CD4-positive, CD25-positive, alpha-beta regulatory T cell (primary cell): Measurements from ENCODE around the gene KCNH5. TPM values are rescaled to one million over a fixed set of nuclear protein-coding genes. Genes with fewer than 3 reads are reported as not detected.

ENCODE experiments used
- ATAC-seq, 2 donors: fragments of 150-1000 bp; cut with Tn5 transposase; one replicate each; pipeline ENCODE4 v1.10.0; 2021; ENCODE audit warnings: low read depth in 2 of 2, moderate number of reproducible peaks in 2 of 2, moderate library complexity in 1 of 2
- DNase-seq, 3 donors: peaks; one replicate each; pipeline versions ENCODE4 v3.0.0 to v3.0.0-alpha.2; 2012 to 2022; ENCODE audit warnings: mixed read lengths in 1 of 3
- H3K27ac ChIP-seq: one replicate; pipeline ENCODE4 v1.7.0; 2013; ENCODE audit warnings: mild to moderate bottlenecking, low read length; ENCODE audit not compliant: insufficient read depth, poor library complexity, severe bottlenecking
- H3K27me3 ChIP-seq: one replicate; pipeline ENCODE4 v1.7.0; 2013; ENCODE audit warnings: low read length; ENCODE audit not compliant: control insufficient read depth, insufficient read depth
- H3K36me3 ChIP-seq: one replicate; pipeline ENCODE4 v1.7.0; 2013; ENCODE audit warnings: mild to moderate bottlenecking, low read length, moderate library complexity; ENCODE audit not compliant: control insufficient read depth, insufficient read depth
- H3K4me1 ChIP-seq: 2 replicates; pipeline ENCODE4 v1.7.0; 2013; ENCODE audit warnings: mild to moderate bottlenecking, low read length; ENCODE audit not compliant: insufficient read depth, control insufficient read depth, poor library complexity, severe bottlenecking
- H3K4me3 ChIP-seq: one replicate; pipeline ENCODE4 v1.7.0; 2013; ENCODE audit warnings: low read depth, mild to moderate bottlenecking, low read length, moderate library complexity
- H3K9me3 ChIP-seq, 2 experiments: 1 replicate in 1 of 2; 2 replicates in 1 of 2; pipeline ENCODE4 v1.7.0; 2013; ENCODE audit warnings: low read length in 2 of 2, mild to moderate bottlenecking in 1 of 2, moderate library complexity in 1 of 2; ENCODE audit not compliant: control insufficient read depth in 2 of 2
- H3K27ac Mint-ChIP-seq, 3 donors: one replicate each; pipeline ENCODE4 v1.8.0; 2020 to 2022; ENCODE audit warnings: mild to moderate bottlenecking in 3 of 3, mixed read lengths in 3 of 3, moderate library complexity in 2 of 3
- H3K27me3 Mint-ChIP-seq: one replicate; pipeline ENCODE4 v1.8.0; 2022; ENCODE audit warnings: mild to moderate bottlenecking, mixed read lengths
- H3K36me3 Mint-ChIP-seq: one replicate; pipeline ENCODE4 v1.8.0; 2020; ENCODE audit warnings: mixed read lengths
- H3K4me1 Mint-ChIP-seq, 4 donors: one replicate each; pipeline ENCODE4 v1.8.0; 2020 to 2022; ENCODE audit warnings: mixed read lengths in 4 of 4, mild to moderate bottlenecking in 1 of 4
- H3K4me3 Mint-ChIP-seq, 4 donors: one replicate each; pipeline ENCODE4 v1.8.0; 2020 to 2022; ENCODE audit warnings: mild to moderate bottlenecking in 4 of 4, mixed read lengths in 4 of 4, moderate library complexity in 3 of 4
- H3K9me3 Mint-ChIP-seq, 7 donors: one replicate each; pipeline ENCODE4 v1.8.0; 2020 to 2022; ENCODE audit warnings: mixed read lengths in 7 of 7, mild to moderate bottlenecking in 3 of 7, moderate library complexity in 2 of 7
- polyA plus RNA-seq, 4 donors: library from polyadenylated mRNA; unstranded; fragments of 300-500 nt; fragmentation: Illumina TruSeq; gene quantifications; one replicate each; pipeline ENCODE4 v1.2.3, GENCODE V29; 2021
- total RNA-seq: library from RNA; stranded (reverse); gene quantifications from one replicate; pipeline ENCODE4 v1.2.3, GENCODE V29; 2022

Gene KCNH5
- total and polyA plus RNA-seq, 5 donors from 2014 or later: not detected

DNA sequence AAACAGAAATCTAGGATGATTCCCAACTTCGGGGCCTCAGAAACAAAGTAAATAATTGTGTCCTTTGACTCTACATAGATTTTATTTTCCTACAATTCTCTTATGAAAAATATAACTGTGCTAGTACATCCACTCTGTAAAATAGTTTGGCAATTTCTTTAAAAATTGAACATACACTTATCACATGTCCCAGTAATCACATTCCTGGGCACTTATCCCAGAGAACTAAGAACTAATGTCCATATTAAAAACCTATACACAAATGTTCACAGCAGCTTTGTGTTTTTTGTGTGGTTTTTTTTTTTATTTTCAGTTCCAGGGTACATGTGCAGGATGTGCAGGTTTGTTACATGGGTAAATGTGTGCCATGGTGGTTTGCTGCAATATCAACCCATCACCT, 99.0 kb downstream of the KCNH5 start:
- Histone ChIP-seq H3K36me3 (no peaks in the 10 kb centered on the region), H3K27me3 (no peaks in the 10 kb centered on the region), H3K9me3 (no peaks in the 10 kb centered on the region), H3K4me3 (no peak overlapping the region), H3K27ac (no peak overlapping the region), H3K4me1 (no peaks in the 10 kb centered on the region)
- Mint-ChIP-seq H3K9me3 (peaks cover 0 to 6% (median 0%) of the 10 kb centered on the region in 7 donors), H3K4me3 (no peak overlapping the region), H3K4me1 (no peaks in the 10 kb centered on the region), H3K27ac (no peak overlapping the region), H3K36me3 (no peaks in the 10 kb centered on the region), H3K27me3 (no peaks in the 10 kb centered on the region)
- ATAC-seq (no peak), DNase-seq (no peak)

- Mint-ChIP-seq H3K4me1 (no peaks in the 10 kb centered on the region), H3K27me3 (no peaks in the 10 kb centered on the region)
Observed at GRCh38 chr14:62943202-62943601, 102.1 kb downstream of the KCNH5 start.

GRCh38 chr14:62939970-62940369, 105.3 kb downstream of the KCNH5 start:
- Mint-ChIP-seq H3K27ac (no peak overlapping the region), H3K9me3 (peaks cover 0 to 2% (median 0%) of the 10 kb centered on the region in 7 donors), H3K4me3 (no peak overlapping the region), H3K27me3 (no peaks in the 10 kb centered on the region), H3K36me3 (no peaks in the 10 kb centered on the region), H3K4me1 (no peaks in the 10 kb centered on the region)
- no peaks in the 10 kb centered on the region for H3K36me3 ChIP-seq
- no peaks in the 10 kb centered on the region for H3K4me1 ChIP-seq
- no peak overlapping the region for H3K27ac ChIP-seq
- ATAC-seq (no peak), DNase-seq (no peak)
- no peak overlapping the region for H3K4me3 ChIP-seq
- H3K27me3 ChIP-seq: no peaks in the 10 kb centered on the region
- H3K9me3 ChIP-seq: no peaks in the 10 kb centered on the region

More at GRCh38 chr14:62943202-62943601, 102.1 kb downstream of the KCNH5 start:
- H3K4me1 ChIP-seq: no peaks in the 10 kb centered on the region
- peaks cover 0 to 6% (median 0%) of the 10 kb centered on the region in 7 donors for H3K9me3 Mint-ChIP-seq
- H3K4me3 Mint-ChIP-seq: no peak overlapping the region
- H3K27me3 ChIP-seq: no peaks in the 10 kb centered on the region
- no peak overlapping the region for H3K4me3 ChIP-seq
- no peak overlapping the region for H3K27ac ChIP-seq
- no peaks in the 10 kb centered on the region for H3K36me3 Mint-ChIP-seq
- DNase-seq: no peak
- ATAC-seq: no peak
- H3K27ac Mint-ChIP-seq: no peak overlapping the region
- H3K36me3 ChIP-seq: no peaks in the 10 kb centered on the region
- H3K9me3 ChIP-seq: no peaks in the 10 kb centered on the region

DNA sequence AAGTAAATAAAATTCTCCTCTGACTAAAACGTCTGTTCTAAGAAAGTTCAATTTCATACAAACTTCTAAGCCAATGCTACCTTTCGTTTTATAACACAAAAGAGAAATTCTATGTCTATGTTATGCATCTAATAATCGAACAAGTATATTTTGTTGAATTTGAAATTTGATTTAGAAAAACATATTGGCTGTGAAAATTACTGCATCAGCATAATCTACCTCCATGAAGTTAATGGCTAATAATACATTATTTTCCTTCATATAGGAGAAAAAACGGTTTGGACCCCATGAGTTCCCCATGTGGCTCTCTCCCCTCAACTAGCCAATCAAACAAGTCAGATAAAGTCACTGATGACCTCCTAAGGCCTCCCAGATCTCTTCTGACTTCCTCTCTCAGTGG, 106.5 kb downstream of the KCNH5 start:
- H3K27me3 ChIP-seq: no peaks in the 10 kb centered on the region
- no peak for DNase-seq
- H3K27ac ChIP-seq: no peak overlapping the region
- no peak overlapping the region for H3K27ac Mint-ChIP-seq
- no peak for ATAC-seq
- H3K4me1 Mint-ChIP-seq: no peaks in the 10 kb centered on the region
- no peaks in the 10 kb centered on the region for H3K9me3 ChIP-seq
- H3K4me3 ChIP-seq: no peak overlapping the region
- no peaks in the 10 kb centered on the region for H3K36me3 Mint-ChIP-seq
- no peaks in the 10 kb centered on the region for H3K4me1 ChIP-seq
- no peak overlapping the region for H3K4me3 Mint-ChIP-seq
- H3K9me3 Mint-ChIP-seq: peaks cover 0 to 3% (median 0%) of the 10 kb centered on the region in 7 donors
- H3K36me3 ChIP-seq: no peaks in the 10 kb centered on the region
- no peaks in the 10 kb centered on the region for H3K27me3 Mint-ChIP-seq

- DNase-seq (no peak), ATAC-seq (no peak)
- no peaks in the 10 kb centered on the region for H3K27me3 ChIP-seq
- H3K9me3 ChIP-seq: no peaks in the 10 kb centered on the region
- H3K27me3 Mint-ChIP-seq: no peaks in the 10 kb centered on the region
- H3K36me3 ChIP-seq: no peaks in the 10 kb centered on the region
- H3K4me1 ChIP-seq: no peaks in the 10 kb centered on the region
- H3K27ac Mint-ChIP-seq: no peak overlapping the region
- no peak overlapping the region for H3K27ac ChIP-seq
- no peak overlapping the region for H3K4me3 Mint-ChIP-seq
- H3K4me1 Mint-ChIP-seq: no peaks in the 10 kb centered on the region
- H3K36me3 Mint-ChIP-seq: no peaks in the 10 kb centered on the region
- H3K4me3 ChIP-seq: no peak overlapping the region
- peaks cover 0 to 3% (median 0%) of the 10 kb centered on the region in 7 donors for H3K9me3 Mint-ChIP-seq
Observed at GRCh38 chr14:62934439-62934838, 110.8 kb downstream of the KCNH5 start.

- Mint-ChIP-seq H3K36me3 (no peaks in the 10 kb centered on the region), H3K27ac (no peak overlapping the region), H3K4me3 (no peak overlapping the region), H3K9me3 (peaks cover 0 to 2% (median 0%) of the 10 kb centered on the region in 7 donors), H3K4me1 (no peaks in the 10 kb centered on the region), H3K27me3 (no peaks in the 10 kb centered on the region)
- no peak overlapping the region for H3K4me3 ChIP-seq
- ATAC-seq (no peak), DNase-seq (no peak)
- no peaks in the 10 kb centered on the region for H3K36me3 ChIP-seq
- no peak overlapping the region for H3K27ac ChIP-seq
- H3K4me1 ChIP-seq: no peaks in the 10 kb centered on the region
- H3K9me3 ChIP-seq: no peaks in the 10 kb centered on the region
- H3K27me3 ChIP-seq: no peaks in the 10 kb centered on the region
Observed at GRCh38 chr14:62921466-62921865, 123.8 kb downstream of the KCNH5 start.

GRCh38 chr14:62916551-62916950, 128.7 kb downstream of the KCNH5 start:
- no peak for DNase-seq
- H3K9me3 Mint-ChIP-seq: peaks cover 0 to 2% (median 0%) of the 10 kb centered on the region in 7 donors
- H3K27ac Mint-ChIP-seq: no peak overlapping the region
- H3K36me3 ChIP-seq: no peaks in the 10 kb centered on the region
- no peaks in the 10 kb centered on the region for H3K4me1 ChIP-seq
- H3K27me3 Mint-ChIP-seq: no peaks in the 10 kb centered on the region
- H3K27ac ChIP-seq: no peak overlapping the region
- H3K4me3 Mint-ChIP-seq: no peak overlapping the region
- no peaks in the 10 kb centered on the region for H3K4me1 Mint-ChIP-seq
- no peak overlapping the region for H3K4me3 ChIP-seq
- no peak for ATAC-seq
- H3K36me3 Mint-ChIP-seq: no peaks in the 10 kb centered on the region
- H3K27me3 ChIP-seq: no peaks in the 10 kb centered on the region
- no peaks in the 10 kb centered on the region for H3K9me3 ChIP-seq

DNA sequence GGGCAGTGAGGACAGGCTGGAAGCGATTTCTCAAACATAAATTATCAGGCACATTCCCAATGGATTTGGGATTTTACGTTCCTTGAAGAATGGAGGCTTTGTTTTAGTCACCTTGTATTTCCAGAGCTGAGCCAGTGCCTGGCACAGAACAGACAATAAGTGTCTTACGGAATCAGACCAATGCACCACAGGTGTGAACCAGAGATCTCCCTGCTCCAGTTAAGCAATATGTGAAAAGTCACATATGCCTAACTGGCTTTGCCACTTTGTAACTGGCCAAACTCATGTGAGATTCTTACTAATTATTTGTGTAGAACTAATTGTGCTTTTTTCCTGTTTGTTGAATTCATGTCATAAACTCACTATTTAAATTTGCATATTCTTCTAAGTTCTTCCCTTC, 130.4 kb downstream of the KCNH5 start:
- peaks cover 0 to 1% (median 0%) of the 10 kb centered on the region in 7 donors for H3K9me3 Mint-ChIP-seq

More for the DNA sequence above, 130.4 kb downstream of the KCNH5 start:
- no peak for ATAC-seq
- Histone ChIP-seq H3K9me3 (no peaks in the 10 kb centered on the region), H3K27ac (no peak overlapping the region), H3K36me3 (no peaks in the 10 kb centered on the region), H3K27me3 (no peaks in the 10 kb centered on the region), H3K4me3 (no peak overlapping the region), H3K4me1 (no peaks in the 10 kb centered on the region)
- H3K27me3 Mint-ChIP-seq: no peaks in the 10 kb centered on the region
- no peaks in the 10 kb centered on the region for H3K36me3 Mint-ChIP-seq
- H3K4me3 Mint-ChIP-seq: no peak overlapping the region
- DNase-seq: no peak
- no peak overlapping the region for H3K27ac Mint-ChIP-seq
- H3K4me1 Mint-ChIP-seq: no peaks in the 10 kb centered on the region
